Measurements from ENCODE around the gene PCDHB4.
"Not testable (repeated sequence)": the region's sequence is repeated elsewhere in the genome, so short reads cannot be mapped to it uniquely, and the experiment has no call there.

Gene PCDHB4

DNA sequence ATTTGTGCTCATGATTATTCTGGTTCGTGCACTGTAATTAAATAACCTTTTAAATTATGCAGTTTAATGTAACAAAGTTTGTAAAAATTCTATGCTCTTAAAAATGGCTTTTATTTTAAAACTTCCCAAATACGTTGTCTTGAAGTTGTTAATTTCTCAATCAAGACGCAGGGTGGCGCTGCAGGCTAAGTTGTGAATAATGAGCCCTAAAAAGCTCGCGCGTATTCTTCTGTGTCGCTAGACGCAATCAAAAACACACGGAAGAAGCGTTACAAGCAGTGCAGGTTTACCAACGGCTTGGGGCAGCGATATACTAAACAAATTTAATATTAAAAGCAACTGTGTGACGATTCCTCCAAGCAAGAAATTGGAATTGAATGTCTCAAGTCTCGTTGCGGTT is at the start of gene PCDHB4:
Gene PCDHB4, plus strand, starts transcription at position 256 of the 400 bp plus-strand sequence. CDS start 181 bp downstream, outside the sequence.
- no peak for DNase-seq (ENCODE audit: low read depth)

DNA sequence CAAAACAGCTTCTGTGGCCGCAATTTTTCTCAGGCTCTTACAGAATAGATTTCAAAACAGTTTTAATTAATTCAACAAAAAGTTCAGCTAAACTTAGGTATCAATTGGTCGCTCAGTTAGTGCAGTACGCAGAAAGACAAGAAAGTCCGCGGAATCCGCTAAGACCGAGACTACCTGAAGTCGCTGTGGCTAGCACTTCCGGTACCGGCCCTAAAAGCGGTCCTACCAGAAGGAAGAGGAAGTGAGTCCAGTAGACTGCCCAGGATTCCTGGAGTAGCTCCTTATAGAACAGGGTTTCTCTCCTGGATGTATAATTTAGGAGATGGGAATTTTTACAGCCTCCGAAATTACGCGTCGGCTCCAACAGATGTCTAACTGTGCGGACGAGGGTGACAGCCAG is 43.8 kb upstream of the PCDHB4 start:
- no peak for DNase-seq (ENCODE audit: low read depth)

DNA sequence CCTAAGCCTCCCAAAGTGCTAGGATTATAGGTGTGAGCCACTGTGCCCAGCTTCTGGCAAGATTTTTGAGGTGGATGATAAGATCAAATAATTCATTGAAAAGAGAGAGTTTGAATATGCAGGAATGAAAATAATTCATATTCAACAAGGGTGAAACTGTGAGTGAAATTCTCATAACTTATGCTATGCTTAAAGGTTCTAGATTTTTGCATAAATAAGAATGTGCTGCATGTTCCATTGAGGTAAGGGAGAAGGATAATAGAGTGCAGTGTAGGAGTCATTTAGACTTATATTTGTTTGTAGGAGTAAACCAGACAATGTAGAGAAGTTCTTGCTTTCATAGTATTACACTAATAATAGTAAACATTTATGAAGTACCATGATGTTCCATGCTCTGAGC is 39.4 kb upstream of the PCDHB4 start:
- DNase-seq (ENCODE audit: low read depth) = no peak

DNA sequence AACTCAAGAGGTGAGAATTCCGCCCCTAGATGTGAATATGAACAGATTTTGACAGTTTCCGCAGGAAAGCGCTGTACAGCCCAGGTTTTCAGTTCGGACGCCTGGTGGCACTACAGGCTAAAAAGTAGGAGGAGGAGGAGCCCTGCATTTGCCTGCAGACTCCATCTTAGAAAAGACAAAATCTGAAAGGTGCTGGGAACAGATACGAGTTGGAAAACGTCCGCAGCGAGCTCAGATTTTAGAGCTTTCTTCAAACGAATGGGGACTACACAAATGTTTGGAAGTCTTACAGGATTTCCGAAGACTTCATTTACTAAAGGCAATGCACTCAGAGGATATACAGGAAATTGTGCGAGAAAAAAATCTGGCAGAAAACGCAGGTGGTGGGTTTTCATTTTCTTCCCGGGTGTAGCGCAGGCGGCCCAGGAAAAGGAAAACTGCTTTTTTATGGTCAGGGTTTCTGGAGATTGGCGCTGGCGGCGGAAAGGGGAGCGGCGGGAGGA is 37.1 kb upstream of the PCDHB4 start:
- DNase-seq (ENCODE audit: low read depth) = no peak

DNA sequence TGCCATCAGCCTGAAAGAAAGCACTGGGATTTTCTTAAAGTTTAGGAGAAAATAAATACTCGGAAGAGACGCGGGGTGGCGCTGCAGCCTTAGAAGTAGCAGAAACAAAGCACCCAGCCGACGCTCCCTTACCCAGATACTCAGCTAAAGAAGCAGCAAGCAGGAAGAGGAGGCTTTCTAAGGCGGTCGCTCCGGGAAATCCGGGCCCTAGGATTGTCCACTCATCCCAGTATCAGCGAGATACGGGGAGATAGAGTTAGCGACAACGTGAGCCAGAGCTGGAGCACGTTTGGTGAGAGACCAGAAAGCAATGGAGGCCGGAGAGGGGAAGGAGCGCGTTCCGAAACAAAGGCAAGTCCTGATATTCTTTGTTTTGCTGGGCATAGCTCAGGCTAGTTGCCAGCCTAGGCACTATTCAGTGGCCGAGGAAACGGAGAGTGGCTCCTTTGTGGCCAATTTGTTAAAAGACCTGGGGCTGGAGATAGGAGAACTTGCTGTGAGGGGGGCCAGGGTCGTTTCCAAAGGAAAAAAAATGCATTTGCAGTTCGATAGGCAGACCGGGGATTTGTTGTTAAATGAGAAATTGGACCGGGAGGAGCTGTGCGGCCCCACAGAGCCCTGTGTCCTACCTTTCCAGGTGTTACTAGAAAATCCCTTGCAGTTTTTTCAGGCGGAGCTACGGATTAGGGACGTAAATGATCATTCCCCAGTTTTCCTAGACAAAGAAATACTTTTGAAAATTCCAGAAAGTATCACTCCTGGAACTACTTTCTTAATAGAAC is 26.9 kb upstream of the PCDHB4 start, which contains the start of gene PCDHB2:
Gene PCDHB2, plus strand, starts transcription at position 135 of the 782 bp plus-strand sequence. Its CDS starts 176 bp downstream, at position 311.
- DNase-seq (ENCODE audit: low read depth) = no peak

DNA sequence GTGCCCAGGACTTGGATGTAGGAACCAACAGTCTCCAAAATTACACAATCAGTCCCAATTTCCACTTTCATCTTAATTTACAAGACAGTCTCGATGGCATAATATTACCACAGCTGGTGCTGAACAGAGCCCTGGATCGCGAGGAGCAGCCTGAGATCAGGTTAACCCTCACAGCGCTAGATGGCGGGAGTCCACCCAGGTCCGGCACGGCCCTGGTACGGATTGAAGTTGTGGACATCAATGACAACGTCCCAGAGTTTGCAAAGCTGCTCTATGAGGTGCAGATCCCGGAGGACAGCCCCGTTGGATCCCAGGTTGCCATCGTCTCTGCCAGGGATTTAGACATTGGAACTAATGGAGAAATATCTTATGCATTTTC is 26.4 kb upstream of the PCDHB4 start:
- no peak for DNase-seq (ENCODE audit: low read depth)

DNA sequence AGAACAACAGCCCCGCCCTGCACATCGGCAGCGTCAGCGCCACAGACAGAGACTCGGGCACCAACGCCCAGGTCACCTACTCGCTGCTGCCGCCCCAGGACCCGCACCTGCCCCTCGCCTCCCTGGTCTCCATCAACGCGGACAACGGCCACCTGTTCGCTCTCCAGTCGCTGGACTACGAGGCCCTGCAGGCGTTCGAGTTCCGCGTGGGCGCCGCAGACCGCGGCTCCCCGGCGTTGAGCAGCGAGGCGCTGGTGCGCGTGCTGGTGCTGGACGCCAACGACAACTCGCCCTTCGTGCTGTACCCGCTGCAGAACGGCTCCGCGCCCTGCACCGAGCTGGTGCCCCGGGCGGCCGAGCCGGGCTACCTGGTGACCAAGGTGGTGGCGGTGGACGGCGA is 25.4 kb upstream of the PCDHB4 start:
- DNase-seq (ENCODE audit: low read depth) = not testable (repeated sequence)

DNA sequence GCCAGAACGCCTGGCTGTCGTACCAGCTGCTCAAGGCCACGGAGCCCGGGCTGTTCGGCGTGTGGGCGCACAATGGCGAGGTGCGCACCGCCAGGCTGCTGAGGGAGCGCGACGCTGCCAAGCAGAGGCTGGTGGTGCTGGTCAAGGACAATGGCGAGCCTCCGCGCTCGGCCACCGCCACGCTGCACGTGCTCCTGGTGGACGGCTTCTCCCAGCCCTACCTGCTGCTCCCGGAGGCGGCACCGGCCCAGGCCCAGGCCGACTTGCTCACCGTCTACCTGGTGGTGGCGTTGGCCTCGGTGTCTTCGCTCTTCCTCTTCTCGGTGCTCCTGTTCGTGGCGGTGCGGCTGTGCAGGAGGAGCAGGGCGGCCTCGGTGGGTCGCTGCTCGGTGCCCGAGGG is 25.0 kb upstream of the PCDHB4 start:
- DNase-seq (ENCODE audit: low read depth) = not testable (repeated sequence)

DNA sequence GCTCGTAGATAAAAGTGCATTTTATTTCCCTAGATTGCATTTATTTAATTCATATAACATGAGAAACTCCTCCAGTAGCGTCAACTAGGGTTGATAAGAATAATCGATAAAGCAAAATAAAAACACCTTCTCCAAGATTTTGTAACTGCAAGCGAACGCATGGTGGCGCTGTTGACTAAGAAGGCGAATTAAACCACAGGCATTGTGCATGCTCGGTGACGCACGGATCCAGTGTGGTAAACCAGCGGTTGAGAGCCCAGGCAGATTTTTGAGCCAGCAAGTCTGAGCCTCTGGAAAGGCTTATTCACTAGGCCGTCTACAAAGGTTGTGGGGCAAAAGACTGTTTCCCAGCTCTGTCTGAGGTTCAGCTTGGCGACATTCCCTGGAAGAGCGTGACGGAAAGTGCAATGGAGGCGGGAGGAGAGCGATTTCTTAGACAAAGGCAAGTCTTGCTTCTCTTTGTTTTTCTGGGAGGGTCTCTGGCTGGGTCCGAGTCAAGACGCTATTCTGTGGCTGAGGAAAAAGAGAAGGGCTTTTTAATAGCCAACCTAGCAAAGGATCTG is 21.3 kb upstream of the PCDHB4 start, which contains the start of gene PCDHB3:
Gene PCDHB3, plus strand, starts transcription at position 231 of the 563 bp plus-strand sequence. Its CDS starts 177 bp downstream, at position 408.
- no peak for DNase-seq (ENCODE audit: low read depth)

DNA sequence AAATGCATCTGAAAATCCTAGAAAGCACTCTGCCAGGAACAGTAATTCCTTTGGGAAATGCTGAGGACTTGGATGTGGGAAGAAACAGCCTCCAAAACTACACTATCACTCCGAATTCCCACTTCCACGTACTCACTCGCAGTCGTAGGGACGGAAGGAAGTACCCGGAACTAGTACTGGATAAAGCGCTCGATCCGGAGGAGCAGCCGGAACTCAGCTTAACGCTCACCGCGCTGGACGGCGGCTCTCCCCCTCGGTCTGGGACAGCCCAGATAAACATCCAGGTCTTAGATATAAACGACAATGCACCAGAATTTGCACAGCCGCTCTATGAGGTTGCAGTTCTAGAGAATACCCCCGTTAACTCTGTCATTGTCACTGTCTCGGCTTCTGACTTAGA is 20.6 kb upstream of the PCDHB4 start:
- no peak for DNase-seq (ENCODE audit: low read depth)

DNA sequence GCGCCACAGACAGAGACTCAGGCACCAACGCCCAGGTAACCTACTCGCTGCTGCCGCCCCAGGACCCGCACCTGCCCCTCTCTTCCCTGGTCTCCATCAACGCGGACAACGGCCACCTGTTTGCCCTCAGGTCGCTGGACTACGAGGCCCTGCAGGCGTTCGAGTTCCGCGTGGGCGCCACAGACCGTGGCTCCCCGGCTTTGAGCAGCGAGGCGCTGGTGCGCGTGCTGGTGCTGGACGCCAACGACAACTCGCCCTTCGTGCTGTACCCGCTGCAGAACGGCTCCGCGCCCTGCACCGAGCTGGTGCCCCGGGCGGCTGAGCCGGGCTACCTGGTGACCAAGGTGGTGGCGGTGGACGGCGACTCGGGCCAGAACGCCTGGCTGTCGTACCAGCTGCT is 19.5 kb upstream of the PCDHB4 start:
- not testable (repeated sequence) for DNase-seq (ENCODE audit: low read depth)

DNA sequence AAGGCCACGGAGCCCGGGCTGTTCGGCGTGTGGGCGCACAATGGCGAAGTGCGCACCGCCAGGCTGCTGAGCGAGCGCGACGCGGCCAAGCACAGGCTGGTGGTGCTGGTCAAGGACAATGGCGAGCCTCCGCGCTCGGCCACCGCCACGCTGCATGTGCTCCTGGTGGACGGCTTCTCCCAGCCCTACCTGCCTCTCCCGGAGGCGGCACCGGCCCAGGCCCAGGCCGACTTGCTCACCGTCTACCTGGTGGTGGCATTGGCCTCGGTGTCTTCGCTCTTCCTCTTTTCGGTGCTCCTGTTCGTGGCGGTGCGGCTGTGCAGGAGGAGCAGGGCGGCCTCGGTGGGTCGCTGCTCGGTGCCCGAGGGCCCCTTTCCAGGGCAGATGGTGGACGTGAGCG is 19.1 kb upstream of the PCDHB4 start:
- not testable (repeated sequence) for DNase-seq (ENCODE audit: low read depth)

DNA sequence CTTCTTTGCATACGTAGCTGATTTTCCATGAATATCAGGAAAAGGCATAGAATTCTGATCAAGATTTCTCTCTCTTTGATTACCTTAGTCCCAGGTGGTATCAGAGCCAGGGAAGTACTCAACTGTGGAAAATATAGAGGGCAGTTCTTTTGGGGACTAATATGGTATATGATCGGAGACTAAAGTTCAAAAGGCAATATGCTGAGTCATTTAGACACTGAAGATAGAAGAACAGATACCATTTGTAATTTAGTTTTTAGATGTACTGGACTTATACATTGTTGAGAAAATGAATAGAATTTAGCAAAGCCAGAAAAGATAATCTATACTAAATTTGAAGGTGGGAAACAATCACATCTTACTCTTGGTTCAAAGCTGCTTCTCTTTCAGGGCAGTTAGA is 16.3 kb upstream of the PCDHB4 start:
- DNase-seq (ENCODE audit: low read depth) = no peak

DNA sequence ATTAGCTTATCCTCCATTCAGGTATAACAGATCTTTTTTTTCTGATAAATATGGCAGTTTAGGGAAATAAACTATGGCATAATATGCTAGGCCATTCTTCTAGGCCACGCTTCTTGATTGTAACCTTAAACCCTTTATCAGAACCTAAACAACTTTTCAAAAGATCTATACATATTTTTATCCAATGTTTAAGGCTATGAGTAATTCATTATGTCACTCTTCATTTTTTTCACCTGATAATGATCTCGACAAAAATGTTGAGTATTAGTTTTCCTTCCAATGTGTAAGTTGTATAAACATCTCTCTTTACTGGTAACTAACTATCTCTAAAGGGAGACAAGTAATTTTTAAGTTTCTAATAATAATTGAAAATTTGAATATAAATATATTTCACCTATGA is 2.4 kb upstream of the PCDHB4 start:
- no peak for DNase-seq (ENCODE audit: low read depth)

DNA sequence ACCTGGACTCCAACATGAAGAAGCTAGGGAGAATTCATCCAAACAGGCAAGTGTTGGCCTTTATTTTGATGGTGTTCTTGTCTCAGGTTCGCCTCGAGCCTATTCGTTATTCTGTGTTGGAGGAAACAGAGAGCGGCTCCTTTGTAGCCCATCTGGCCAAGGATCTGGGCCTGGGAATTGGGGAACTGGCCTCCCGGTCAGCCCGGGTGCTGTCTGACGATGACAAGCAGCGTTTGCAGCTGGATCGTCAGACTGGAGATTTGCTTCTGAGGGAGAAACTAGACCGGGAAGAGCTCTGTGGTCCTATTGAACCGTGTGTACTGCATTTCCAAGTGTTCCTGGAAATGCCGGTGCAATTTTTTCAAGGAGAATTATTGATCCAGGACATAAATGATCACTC is 367 bp downstream of the PCDHB4 start:
- DNase-seq (ENCODE audit: low read depth) = no peak

DNA sequence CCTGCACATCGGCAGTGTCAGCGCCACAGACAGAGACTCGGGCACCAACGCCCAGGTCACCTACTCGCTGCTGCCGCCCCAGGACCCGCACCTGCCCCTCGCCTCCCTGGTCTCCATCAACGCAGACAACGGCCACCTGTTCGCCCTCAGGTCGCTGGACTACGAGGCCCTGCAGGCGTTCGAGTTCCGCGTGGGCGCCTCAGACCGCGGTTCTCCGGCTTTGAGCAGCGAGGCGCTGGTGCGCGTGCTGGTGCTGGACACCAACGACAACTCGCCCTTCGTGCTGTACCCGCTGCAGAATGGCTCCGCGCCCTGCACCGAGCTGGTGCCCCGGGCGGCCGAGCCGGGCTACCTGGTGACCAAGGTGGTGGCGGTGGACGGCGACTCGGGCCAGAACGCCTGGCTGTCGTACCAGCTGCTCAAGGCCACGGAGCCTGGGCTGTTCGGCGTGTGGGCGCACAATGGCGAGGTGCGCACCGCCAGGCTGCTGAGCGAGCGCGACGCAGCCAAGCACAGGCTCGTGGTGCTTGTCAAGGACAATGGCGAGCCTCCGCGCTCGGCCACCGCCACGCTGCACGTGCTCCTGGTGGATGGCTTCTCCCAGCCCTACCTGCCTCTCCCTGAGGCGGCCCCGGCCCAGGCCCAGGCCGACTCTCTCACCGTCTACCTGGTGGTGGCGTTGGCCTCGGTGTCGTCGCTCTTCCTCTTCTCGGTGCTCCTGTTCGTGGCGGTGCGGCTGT is 1.9 kb downstream of the PCDHB4 start:
- DNase-seq (ENCODE audit: low read depth) = not testable (repeated sequence)

DNA sequence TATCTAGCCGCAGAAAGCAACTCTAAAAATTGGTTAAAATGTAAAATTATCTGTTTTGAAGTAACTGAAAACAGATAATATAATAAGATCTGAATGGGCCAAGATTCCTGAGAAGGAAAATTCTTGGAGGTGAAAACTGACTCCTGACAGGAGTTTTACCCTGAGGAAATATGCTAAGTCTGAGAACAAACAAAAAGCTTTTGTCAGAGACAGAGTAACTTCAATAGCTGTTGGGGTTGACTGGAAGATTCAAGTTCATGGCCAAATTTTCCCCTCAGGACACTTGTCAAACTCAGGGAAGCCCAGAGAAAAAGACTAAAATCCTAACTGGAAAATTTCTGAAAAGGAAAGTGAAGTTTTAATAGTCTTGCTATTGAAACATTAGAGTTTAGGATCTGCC is 5.7 kb downstream of the PCDHB4 start:
- DNase-seq (ENCODE audit: low read depth) = no peak

DNA sequence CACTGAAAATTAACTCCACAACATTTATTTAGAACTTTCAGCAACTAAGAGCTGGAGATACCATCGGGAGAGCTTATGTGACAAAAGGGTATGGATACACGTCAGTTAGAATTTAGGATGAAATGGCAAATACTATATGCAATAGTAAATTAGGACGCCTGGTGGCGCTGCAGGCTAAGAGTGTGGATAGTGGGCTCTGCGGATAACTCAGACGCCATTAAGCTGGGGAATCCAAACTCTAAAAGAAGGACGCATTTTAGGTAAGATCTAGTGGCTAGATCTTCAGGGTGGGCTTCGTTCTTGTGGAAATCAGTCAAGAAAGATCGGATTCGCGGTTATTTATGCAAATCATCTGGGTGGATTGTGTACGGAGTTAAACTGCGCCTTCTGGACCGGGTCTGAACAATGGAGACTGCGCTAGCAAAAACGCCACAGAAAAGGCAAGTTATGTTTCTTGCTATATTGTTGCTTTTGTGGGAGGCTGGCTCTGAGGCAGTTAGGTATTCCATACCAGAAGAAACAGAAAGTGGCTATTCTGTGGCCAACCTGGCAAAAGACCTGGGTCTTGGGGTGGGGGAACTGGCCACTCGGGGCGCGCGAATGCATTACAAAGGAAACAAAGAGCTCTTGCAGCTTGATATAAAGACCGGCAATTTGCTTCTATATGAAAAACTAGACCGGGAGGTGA is 13.6 kb downstream of the PCDHB4 start, which contains the start of gene PCDHB5:
Gene PCDHB5, plus strand, starts transcription at position 177 of the 688 bp plus-strand sequence. Its CDS starts 229 bp downstream, at position 406.
- DNase-seq (ENCODE audit: low read depth) = no peak

DNA sequence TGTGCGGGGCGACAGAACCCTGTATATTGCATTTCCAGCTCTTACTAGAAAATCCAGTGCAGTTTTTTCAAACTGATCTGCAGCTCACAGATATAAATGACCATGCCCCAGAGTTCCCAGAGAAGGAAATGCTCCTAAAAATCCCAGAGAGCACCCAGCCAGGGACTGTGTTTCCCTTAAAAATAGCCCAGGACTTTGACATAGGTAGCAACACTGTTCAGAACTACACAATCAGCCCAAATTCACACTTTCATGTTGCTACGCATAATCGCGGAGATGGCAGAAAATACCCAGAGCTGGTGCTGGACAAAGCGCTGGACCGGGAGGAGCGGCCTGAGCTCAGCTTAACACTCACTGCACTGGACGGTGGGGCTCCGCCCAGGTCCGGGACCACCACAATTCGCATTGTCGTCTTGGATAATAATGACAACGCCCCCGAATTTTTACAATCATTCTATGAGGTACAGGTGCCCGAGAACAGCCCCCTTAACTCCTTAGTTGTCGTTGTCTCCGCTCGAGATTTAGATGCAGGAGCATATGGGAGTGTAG is 14.2 kb downstream of the PCDHB4 start:
- DNase-seq (ENCODE audit: low read depth) = no peak

DNA sequence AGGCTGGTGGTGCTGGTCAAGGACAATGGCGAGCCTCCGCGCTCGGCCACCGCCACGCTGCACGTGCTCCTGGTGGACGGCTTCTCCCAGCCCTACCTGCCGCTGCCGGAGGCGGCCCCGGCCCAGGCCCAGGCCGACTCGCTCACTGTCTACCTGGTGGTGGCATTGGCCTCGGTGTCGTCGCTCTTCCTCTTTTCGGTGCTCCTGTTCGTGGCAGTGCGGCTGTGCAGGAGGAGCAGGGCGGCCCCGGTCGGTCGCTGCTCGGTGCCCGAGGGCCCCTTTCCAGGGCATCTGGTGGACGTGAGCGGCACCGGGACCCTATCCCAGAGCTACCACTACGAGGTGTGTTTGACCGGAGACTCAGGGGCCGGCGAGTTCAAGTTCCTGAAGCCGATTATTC is 15.7 kb downstream of the PCDHB4 start:
- not testable (repeated sequence) for DNase-seq (ENCODE audit: low read depth)

DNA sequence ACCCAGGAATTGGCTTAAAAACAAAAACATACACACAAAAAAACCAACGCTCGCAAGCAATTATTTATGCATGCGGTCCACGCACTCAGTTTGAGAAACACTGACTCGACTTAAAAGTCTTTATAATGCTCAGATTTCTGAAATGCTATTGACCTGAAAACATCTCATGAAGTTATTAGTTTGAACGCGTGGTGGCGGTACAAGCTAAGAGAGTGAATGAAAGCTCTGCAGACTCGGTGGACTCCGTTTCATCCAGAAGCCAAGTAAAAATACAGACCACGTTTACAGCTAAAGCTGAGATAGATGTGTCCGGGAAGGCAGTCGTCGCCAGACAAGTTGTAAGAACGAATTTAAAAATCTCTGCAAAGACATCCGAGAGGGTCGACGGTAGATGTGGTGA is 28.2 kb downstream of the PCDHB4 start, which contains the start of gene PCDHB6:
Gene PCDHB6, plus strand, starts transcription at position 246 of the 400 bp plus-strand sequence. CDS start 201 bp downstream, outside the sequence.
- no peak for DNase-seq (ENCODE audit: low read depth)

All from stimulated activated CD8-positive, alpha-beta memory T cell treated with anti-CD3 and anti-CD28 coated beads, Interleukin-7, amount 100 ng/mL, for 24 hours (primary cell).